K562 (cell line): ENCODE results near the gene B4GALT1. TPM values are rescaled to one million over a fixed set of nuclear protein-coding genes. Genes with fewer than 3 reads are reported as not detected.

Experiments used
- BRD4 ChIP-seq: fragments of 200-600 bp; sonication (generic); IDR thresholded peaks from 2 replicates; pipeline ENCODE4 v1.6.1; 2017; ENCODE audit warnings: inconsistent platforms
- CHD1 ChIP-seq: fragments of 200-600 bp; sonication (generic); IDR thresholded peaks from one replicate; pipeline ENCODE4 v1.6.1; 2012; ENCODE audit warnings: mild to moderate bottlenecking, moderate library complexity, low read length, inconsistent platforms
- L3MBTL2 ChIP-seq: fragments of 450-650 bp; IDR thresholded peaks from 2 replicates; pipeline ENCODE4 v1.6.1; 2016; ENCODE audit warnings: mild to moderate bottlenecking, moderate library complexity
- MLX ChIP-seq, 2 experiments: fragments of 450-650 bp in 1 of 2; sonication (generic) in 1 of 2; formaldehyde crosslinking; conservative IDR thresholded peaks; 2 replicates each; pipeline versions ENCODE4 v1.4.0 to v1.8.1; 2020 to 2022; ENCODE audit warnings: mild to moderate bottlenecking in 1 of 2, missing genetic modification reagents in 1 of 2
- NBN ChIP-seq: fragments of 450-650 bp; IDR thresholded peaks from 2 replicates; pipeline ENCODE4 v1.6.1; 2016; ENCODE audit warnings: low read depth, mild to moderate bottlenecking
- POLR2A ChIP-seq: fragments of 450-650 bp; conservative IDR thresholded peaks from 2 replicates; pipeline ENCODE4 v1.6.1; 2016
- POLR2AphosphoS5 ChIP-seq: IDR thresholded peaks from 2 replicates; pipeline ENCODE4 v1.6.1; 2011; ENCODE audit warnings: mild to moderate bottlenecking, low read depth, low read length, moderate library complexity; ENCODE audit not compliant: control insufficient read depth, insufficient read depth
- POLR2B ChIP-seq: fragments of 450-650 bp; IDR thresholded peaks from 2 replicates; pipeline ENCODE4 v1.6.1; 2018; ENCODE audit warnings: low read depth; ENCODE audit not compliant: partially characterized antibody
- RBM25 ChIP-seq: fragments of 200-400 bp; formaldehyde crosslinking; IDR thresholded peaks from 2 replicates; pipeline ENCODE4 v1.6.1; 2018; ENCODE audit warnings: low read length, low read depth, moderate library complexity; ENCODE audit not compliant: severe bottlenecking
- SMARCA5 ChIP-seq: fragments of 450-650 bp; IDR thresholded peaks from 2 replicates; pipeline ENCODE4 v1.6.1; 2016
- THAP12 ChIP-seq: fragments of 250-450 bp; sonication (Bioruptor Pico); IDR thresholded peaks from 2 replicates; pipeline ENCODE4 v1.9.0; 2021; ENCODE audit warnings: mild to moderate bottlenecking, inconsistent platforms
- ZFX ChIP-seq: sonication (generic); formaldehyde crosslinking; IDR thresholded peaks from 2 replicates; pipeline ENCODE4 v1.8.0; 2022; ENCODE audit warnings: mild to moderate bottlenecking, missing genetic modification reagents, moderate library complexity
- ZNF124 ChIP-seq: sonication (generic); formaldehyde crosslinking; IDR thresholded peaks from 2 replicates; pipeline ENCODE4 v1.8.1; 2022; ENCODE audit warnings: missing genetic modification reagents
- polyA plus RNA-seq, 8 experiments: library from polyadenylated mRNA; depleted of rRNA in 4 of 8; stranded (reverse) in 5 of 8; unstranded in 3 of 8; fragments of >200 nt; fragmentation: Nextera tagmentation in 2 of 8; fragmentation: Illumina TruSeq in 1 of 8; extraction: Ambion mirVana in 2 of 8; extraction: Trizol in 1 of 8; gene quantifications; 2 replicates each; pipeline versions ENCODE4 v1.2.1 to v1.2.3, GENCODE V29; 2011 to 2014; ENCODE audit warnings: inconsistent platforms in 1 of 8, missing spikeins in 1 of 8
- total RNA-seq, 7 experiments: library from RNA; depleted of rRNA in 6 of 7; stranded (reverse); fragments of >200 nt in 6 of 7; fragmentation: Illumina TruSeq in 2 of 7; extraction: Trizol in 2 of 7; gene quantifications; 2 replicates each; pipeline versions ENCODE4 v1.2.1 to v1.2.3, GENCODE V29; 2011 to 2021; ENCODE audit warnings: low replicate concordance in 1 of 7
- TF ChIP-seq, protein P1 (sequence below): fragments of 450-650 bp; IDR thresholded peaks from 2 replicates; pipeline ENCODE4 v1.6.1; 2017; ENCODE audit warnings: antibody characterized with exemption
- TF ChIP-seq, protein P2 (sequence below): sonication (generic); formaldehyde crosslinking; IDR thresholded peaks from 2 replicates; pipeline ENCODE4 v1.8.0; 2022; ENCODE audit warnings: missing genetic modification reagents, mild to moderate bottlenecking, moderate library complexity, borderline replicate concordance

The B4GALT1 gene
- total and polyA plus RNA-seq, 9 of the 15 experiments (the other 6 are each of a cell fraction or from before 2014, with no cell fraction given): 4.1 to 26.8 (median 7.1) TPM

GRCh38 chr9:33166231-33167083, 679 bp downstream of the B4GALT1 start (continued):
- TF ChIP-seq, protein P1, sequence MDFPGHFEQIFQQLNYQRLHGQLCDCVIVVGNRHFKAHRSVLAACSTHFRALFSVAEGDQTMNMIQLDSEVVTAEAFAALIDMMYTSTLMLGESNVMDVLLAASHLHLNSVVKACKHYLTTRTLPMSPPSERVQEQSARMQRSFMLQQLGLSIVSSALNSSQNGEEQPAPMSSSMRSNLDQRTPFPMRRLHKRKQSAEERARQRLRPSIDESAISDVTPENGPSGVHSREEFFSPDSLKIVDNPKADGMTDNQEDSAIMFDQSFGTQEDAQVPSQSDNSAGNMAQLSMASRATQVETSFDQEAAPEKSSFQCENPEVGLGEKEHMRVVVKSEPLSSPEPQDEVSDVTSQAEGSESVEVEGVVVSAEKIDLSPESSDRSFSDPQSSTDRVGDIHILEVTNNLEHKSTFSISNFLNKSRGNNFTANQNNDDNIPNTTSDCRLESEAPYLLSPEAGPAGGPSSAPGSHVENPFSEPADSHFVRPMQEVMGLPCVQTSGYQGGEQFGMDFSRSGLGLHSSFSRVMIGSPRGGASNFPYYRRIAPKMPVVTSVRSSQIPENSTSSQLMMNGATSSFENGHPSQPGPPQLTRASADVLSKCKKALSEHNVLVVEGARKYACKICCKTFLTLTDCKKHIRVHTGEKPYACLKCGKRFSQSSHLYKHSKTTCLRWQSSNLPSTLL: no peak
- TF ChIP-seq RBM25 (peak; percentile 92), L3MBTL2 (peak; percentile 17; the same call in 1 of the 2 replicates), ZFX (CRISPR knock-in tag) (peak; percentile 43), BRD4 (0 out of 2 replicates have a peak, but pooled peaks have one; percentile 42), POLR2B (peak; percentile 14), POLR2AphosphoS5 (no peak), SMARCA5 (0 out of 2 replicates have a peak, but pooled peaks have one; percentile 32), ZNF124 (CRISPR knock-in tag) (0 out of 2 replicates have a peak, but pooled peaks have one; percentile 50), CHD1 (peak; percentile 62), POLR2A (0 out of 2 replicates have a peak, but pooled peaks have one; percentile 7), NBN (no peak), THAP12 (CRISPR knock-in tag) (no peak), MLX (CRISPR knock-in tag; conservative IDR thresholded peaks at IDR 0.05) (no peak)
- TF ChIP-seq, protein P2, sequence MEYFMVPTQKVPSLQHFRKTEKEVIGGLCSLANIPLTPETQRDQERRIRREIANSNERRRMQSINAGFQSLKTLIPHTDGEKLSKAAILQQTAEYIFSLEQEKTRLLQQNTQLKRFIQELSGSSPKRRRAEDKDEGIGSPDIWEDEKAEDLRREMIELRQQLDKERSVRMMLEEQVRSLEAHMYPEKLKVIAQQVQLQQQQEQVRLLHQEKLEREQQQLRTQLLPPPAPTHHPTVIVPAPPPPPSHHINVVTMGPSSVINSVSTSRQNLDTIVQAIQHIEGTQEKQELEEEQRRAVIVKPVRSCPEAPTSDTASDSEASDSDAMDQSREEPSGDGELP (CRISPR knock-in tag): 0 out of 2 replicates have a peak, but pooled peaks have one; percentile 15
- TF ChIP-seq, all 486 proteins: peak for 23
